UCSD-AML1 (cell line): ENCODE measurements around the gene CCDC59.
"Not testable (repeated sequence)": the region's sequence is repeated elsewhere in the genome, so short reads cannot be mapped to it uniquely, and the experiment has no call there.

Experiments
- DNase-seq: peaks from one replicate; lab custom pipeline; 2025; ENCODE audit not compliant: unreplicated experiment; lab: John Stamatoyannopoulos, UW

CCDC59 gene

GRCh38 chr12:82358200-82359114, at the start of gene CCDC59, which contains the start of gene METTL25:
CCDC59 (minus strand) TSS chr12:82358387; CDS start chr12:82358376, 11 bp downstream.
METTL25 (plus strand) TSS chr12:82358529; CDS start chr12:82358566, 37 bp downstream.
- peak; percentile 97 for DNase-seq

GRCh38 chr12:82407481-82407880, 49.3 kb upstream of the CCDC59 start:
- no peak for DNase-seq

DNA sequence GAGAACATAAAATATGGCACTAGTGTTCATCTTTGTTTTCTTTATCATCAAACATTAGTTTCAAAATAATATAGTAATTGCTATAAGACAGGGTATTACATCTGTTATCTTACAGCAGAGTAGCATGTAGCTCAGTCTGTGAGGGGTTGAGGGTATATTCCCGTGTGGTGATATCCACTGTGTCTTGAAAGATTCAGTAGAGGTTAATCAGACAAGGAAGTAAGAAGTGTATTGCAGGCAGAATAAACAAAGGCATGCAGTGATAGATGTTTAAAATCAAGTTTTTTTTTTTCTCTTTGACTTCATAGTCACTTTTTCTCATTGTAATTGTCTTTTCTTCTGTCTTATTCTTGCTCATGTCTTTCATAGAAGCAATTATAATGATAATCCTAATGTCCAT, 48.5 kb upstream of the CCDC59 start:
- DNase-seq, result no peak

GRCh38 chr12:82400819-82401218, 42.6 kb upstream of the CCDC59 start:
- DNase-seq, result no peak

DNA sequence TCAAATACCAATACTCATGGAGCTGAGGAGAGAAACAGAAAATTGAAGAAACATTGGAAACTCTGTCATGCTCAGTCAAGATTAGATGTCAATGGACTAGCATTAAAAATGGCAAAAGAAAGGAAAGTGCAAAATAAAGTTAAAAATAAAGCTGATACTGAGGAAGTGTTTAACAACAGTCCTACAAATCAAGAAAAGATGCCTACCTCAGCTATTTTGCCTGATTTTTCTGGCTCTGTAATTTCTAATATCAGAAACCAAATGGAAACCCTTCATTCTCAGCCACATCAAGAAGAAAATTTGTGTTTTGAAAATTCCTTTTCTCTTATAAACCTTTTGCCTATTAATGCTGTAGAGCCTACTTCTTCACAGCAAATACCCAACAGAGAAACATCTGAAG, 40.7 kb upstream of the CCDC59 start:
- DNase-seq, result no peak

DNA sequence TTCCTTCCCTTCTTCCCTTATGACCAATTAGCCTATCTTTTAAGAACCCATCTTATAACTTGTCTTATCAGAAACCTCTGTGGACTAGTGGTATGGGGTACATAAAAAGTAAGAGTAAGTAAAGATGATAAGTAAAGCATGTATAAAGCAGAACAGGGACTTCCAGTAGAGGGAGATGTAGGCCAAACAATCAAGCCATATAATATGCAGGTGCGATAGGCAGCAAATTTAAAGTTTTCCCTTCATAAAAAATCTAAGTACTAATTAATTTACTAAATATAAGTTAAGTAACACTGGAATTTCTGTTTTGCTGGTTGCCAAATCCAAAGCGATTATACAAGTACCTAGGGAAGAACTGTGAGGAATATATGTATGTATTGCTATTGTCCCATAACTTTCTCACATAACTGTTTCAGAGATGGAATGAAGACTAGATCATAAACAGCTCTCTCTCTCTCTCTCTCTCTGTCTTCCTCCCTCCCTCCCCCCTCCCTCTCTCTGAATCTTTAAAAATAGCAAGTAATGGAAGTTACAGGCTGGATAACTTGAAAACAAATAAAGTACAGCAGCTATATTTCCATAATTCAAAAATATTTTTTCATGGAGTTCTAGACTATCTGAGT, 25.9 kb upstream of the CCDC59 start:
- no peak for DNase-seq

GRCh38 chr12:82378997-82379396, 20.8 kb upstream of the CCDC59 start:
- no peak for DNase-seq

DNA sequence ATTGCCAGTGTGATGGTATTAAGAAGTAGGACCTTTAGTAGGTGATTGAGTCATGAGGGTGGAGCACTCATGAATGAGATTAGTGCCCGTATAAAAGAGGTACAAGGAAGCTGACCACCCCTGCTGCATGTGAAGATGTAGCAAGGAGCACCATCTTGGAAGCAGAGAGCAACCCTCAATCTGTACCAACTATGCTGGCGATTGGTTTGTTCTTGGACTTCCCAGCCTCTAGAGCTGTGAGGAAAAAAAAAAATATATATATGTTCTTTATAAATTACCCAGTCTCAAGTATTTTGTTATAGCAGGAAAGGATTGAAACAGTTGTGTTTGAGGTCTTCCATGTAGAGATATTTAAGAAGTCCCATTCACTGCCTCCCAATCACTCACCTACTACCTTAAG, 17.0 kb upstream of the CCDC59 start:
- no peak for DNase-seq

DNA sequence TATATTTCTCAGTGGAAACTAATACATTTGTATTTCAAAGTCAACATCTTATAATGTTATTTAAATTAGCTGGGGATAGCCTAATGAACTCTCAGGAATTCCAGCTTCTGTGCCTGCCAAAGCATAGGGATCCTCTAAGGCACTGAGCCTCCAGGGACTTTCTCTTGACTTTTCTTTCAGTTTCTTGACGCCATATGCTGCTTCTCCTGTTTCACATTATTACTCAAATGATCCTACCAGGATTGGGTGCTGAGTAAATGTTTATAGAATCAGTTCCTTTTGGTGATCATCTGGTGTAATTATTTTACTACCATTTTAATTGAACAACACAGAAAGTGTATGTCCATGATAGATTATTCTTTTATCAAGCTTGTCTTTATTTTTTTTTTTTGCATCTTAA, 8.0 kb upstream of the CCDC59 start:
- DNase-seq, result no peak

GRCh38 chr12:82363990-82364389, 5.8 kb upstream of the CCDC59 start:
- no peak for DNase-seq

- no peak for DNase-seq
Measured at GRCh38 chr12:82361461-82361915, 3.3 kb upstream of the CCDC59 start.

- DNase-seq, result not testable (repeated sequence)
Measured at GRCh38 chr12:82360834-82361233, 2.6 kb upstream of the CCDC59 start.

GRCh38 chr12:82359115-82359478, 910 bp upstream of the CCDC59 start:
- DNase-seq, result peak; percentile 11

- no peak for DNase-seq
Measured at GRCh38 chr12:82357845-82358199, 365 bp downstream of the CCDC59 start.

DNA sequence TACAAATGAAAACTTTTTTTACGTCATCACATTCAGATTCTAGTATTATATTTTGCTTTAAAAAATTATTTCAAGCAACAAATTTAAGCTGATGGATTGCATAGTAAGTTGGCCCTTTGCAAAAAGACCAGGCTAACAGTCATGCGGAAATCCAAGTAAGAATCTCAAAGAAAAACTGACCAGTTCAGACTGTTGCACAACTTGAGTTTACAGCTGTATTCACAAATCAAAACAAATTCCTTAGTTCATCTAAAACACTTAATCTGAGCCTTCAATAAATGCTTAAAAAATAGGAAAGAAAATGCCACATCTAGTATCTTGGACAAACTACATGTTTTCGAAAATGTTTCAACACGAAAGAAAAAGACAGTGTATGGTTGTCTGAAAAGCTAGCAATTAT, 847 bp downstream of the CCDC59 start:
- no peak for DNase-seq

DNA sequence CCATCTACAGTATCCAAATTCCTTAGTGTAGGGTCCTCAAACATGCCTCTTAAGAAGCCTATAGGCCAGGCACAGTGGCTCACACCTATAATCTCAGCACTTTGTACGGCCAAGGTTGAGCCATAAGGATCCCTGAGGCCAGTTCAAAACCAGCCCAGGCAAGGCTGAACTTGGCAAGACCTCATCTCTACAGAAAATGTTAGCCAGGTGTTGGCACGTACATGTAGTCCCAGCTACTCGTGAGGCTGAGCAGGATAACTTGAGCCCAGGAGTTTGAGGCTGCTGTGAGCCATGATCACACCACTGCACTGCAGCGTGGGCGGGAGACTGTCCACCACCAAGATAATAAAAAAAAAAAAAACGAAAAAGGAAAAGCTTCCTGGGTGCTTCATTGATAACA, 6.8 kb downstream of the CCDC59 start:
- peak; percentile 3 for DNase-seq

GRCh38 chr12:82350161-82350560, 8.0 kb downstream of the CCDC59 start:
- DNase-seq, result peak; percentile 4

DNA sequence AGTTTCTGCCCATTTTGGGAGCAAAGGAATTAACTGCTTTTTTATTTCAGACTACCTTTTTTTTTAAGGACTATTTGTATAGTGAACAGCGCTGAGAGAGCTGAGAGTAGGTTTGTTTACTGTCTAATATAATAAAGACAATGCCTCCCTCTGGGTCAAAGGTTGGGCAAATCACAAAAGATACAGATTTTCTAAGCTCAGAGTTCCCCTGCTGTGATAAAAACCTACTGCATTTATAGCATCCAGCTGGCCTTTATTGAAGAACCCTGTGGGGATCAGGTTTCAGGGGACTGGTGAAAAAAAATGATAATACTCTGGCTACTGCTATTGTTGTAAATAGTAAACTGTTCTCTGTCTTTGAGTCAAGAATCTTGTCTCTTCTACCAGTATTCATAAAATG, 28.7 kb downstream of the CCDC59 start:
- no peak for DNase-seq

DNA sequence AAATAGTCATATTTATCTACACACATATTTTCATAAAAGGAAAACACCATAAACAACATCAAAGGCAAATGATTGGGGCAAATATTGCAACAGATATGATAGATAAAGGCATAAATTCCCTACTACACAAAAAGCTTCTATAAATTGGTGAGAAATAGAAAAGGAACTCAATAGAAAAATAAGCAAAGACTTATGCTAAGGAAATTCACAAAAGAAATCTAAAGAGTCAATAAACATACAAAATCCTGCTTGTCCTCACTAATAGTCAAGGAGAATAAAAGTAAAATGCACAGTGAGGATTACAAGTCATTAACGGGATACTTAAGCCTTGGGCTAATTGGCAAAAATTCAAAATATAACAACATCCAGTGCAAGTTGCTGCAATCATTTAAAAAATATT, 30.3 kb downstream of the CCDC59 start:
- no peak for DNase-seq

GRCh38 chr12:82326905-82327503, 31.2 kb downstream of the CCDC59 start:
- no peak for DNase-seq

- no peak for DNase-seq
Measured at GRCh38 chr12:82325540-82326336, 32.4 kb downstream of the CCDC59 start.
